Chondrocyte (in vitro differentiated cells): ENCODE results near the gene FNDC5. TPM values are rescaled to one million over a fixed set of nuclear protein-coding genes. Genes with fewer than 3 reads are reported as not detected.
"Not testable (repeated sequence)": the region's sequence is repeated elsewhere in the genome, so short reads cannot be mapped to it uniquely, and the experiment has no call there.

Experiments
- DNase-seq: peaks from one replicate; pipeline ENCODE4 v3.0.0; 2021; ENCODE audit warnings: mixed read lengths, low spot score
- H3K27ac Mint-ChIP-seq: one replicate; pipeline ENCODE4 v1.8.0; 2021; ENCODE audit warnings: mild to moderate bottlenecking, moderate library complexity, mixed read lengths; ENCODE audit not compliant: unreplicated experiment
- H3K27me3 Mint-ChIP-seq: 2 replicates; pipeline ENCODE4 v1.8.0; 2021; ENCODE audit warnings: low read depth, mixed read lengths
- H3K36me3 Mint-ChIP-seq: 2 replicates; pipeline ENCODE4 v1.8.0; 2021; ENCODE audit warnings: low read depth, mixed read lengths
- H3K4me1 Mint-ChIP-seq: 2 replicates; pipeline ENCODE4 v1.8.0; 2021; ENCODE audit warnings: low read depth, mild to moderate bottlenecking, mixed read lengths
- H3K4me3 Mint-ChIP-seq: one replicate; pipeline ENCODE4 v1.8.0; 2021; ENCODE audit warnings: mild to moderate bottlenecking, moderate library complexity, mixed read lengths; ENCODE audit not compliant: unreplicated experiment
- H3K9me3 Mint-ChIP-seq: 2 replicates; pipeline ENCODE4 v1.8.0; 2021; ENCODE audit warnings: low read depth, mixed read lengths
- CTCF ChIP-seq: fragments of 200-600 bp; sonication (generic); IDR thresholded peaks from 2 replicates; pipeline ENCODE4 v1.5.0; 2021; ENCODE audit warnings: antibody characterized with exemption, mild to moderate bottlenecking, moderate library complexity
- total RNA-seq: library from RNA; stranded (reverse); gene quantifications from 3 replicates; pipeline ENCODE4 v1.2.1, GENCODE V29; 2021

Gene FNDC5
- total RNA-seq, 1 donor from 2014 or later = 4.0 TPM

- no peak for DNase-seq
- Mint-ChIP-seq H3K27ac (no peak overlapping the region), H3K36me3 (no peaks in the 10 kb centered on the region), H3K4me3 (no peak overlapping the region), H3K9me3 (peaks cover 5% of the 10 kb centered on the region), H3K4me1 (peaks cover 10% of the 10 kb centered on the region), H3K27me3 (no peaks in the 10 kb centered on the region)
- no peak for TF ChIP-seq CTCF
Observed at GRCh38 chr1:32915766-32916706, 45.3 kb upstream of the FNDC5 start.

GRCh38 chr1:32910319-32910718, 39.6 kb upstream of the FNDC5 start:
- no peak for TF ChIP-seq CTCF
- Mint-ChIP-seq H3K36me3 (peaks cover 2% of the 10 kb centered on the region), H3K27me3 (no peaks in the 10 kb centered on the region), H3K4me1 (no peaks in the 10 kb centered on the region), H3K27ac (no peak overlapping the region), H3K4me3 (no peak overlapping the region), H3K9me3 (peaks cover 9% of the 10 kb centered on the region)
- no peak for DNase-seq

GRCh38 chr1:32907435-32907834, 36.7 kb upstream of the FNDC5 start:
- Mint-ChIP-seq H3K27ac (no peak overlapping the region), H3K9me3 (peaks cover 4% of the 10 kb centered on the region), H3K4me1 (no peaks in the 10 kb centered on the region), H3K27me3 (no peaks in the 10 kb centered on the region), H3K36me3 (peaks cover 2% of the 10 kb centered on the region), H3K4me3 (no peak overlapping the region)
- no peak for TF ChIP-seq CTCF
- DNase-seq = no peak

GRCh38 chr1:32906654-32907053, 35.9 kb upstream of the FNDC5 start:
- Mint-ChIP-seq H3K4me3 (no peak overlapping the region), H3K36me3 (peaks cover 2% of the 10 kb centered on the region), H3K27ac (no peak overlapping the region), H3K4me1 (peaks cover 4% of the 10 kb centered on the region), H3K9me3 (peaks cover 4% of the 10 kb centered on the region), H3K27me3 (no peaks in the 10 kb centered on the region)
- DNase-seq = peak; percentile 15
- no peak for TF ChIP-seq CTCF

- not testable (repeated sequence) for H3K4me1 Mint-ChIP-seq, H3K9me3 Mint-ChIP-seq, H3K36me3 Mint-ChIP-seq, H3K4me3 Mint-ChIP-seq, DNase-seq, H3K27me3 Mint-ChIP-seq, H3K27ac Mint-ChIP-seq
Observed at GRCh38 chr1:32905588-32905987, 34.9 kb upstream of the FNDC5 start.

GRCh38 chr1:32904797-32905196, 34.1 kb upstream of the FNDC5 start:
- H3K4me1 Mint-ChIP-seq = peaks cover 11% of the 10 kb centered on the region
- TF ChIP-seq CTCF = no peak
- H3K27me3 Mint-ChIP-seq = no peaks in the 10 kb centered on the region
- no peaks in the 10 kb centered on the region for H3K36me3 Mint-ChIP-seq
- no peak for DNase-seq
- H3K9me3 Mint-ChIP-seq = no peaks in the 10 kb centered on the region
- H3K27ac Mint-ChIP-seq = no peak overlapping the region
- H3K4me3 Mint-ChIP-seq = no peak overlapping the region
